NCI-H526 treated with DMSO at 0.1 percent for 48 hours (cell line): Measurements from ENCODE around the gene MARS2.
"Not testable (repeated sequence)": the region's sequence is repeated elsewhere in the genome, so short reads cannot be mapped to it uniquely, and the experiment has no call there.

Experiments
- DNase-seq: peaks from one replicate; lab custom pipeline; 2025; lab: John Stamatoyannopoulos, UW

MARS2 gene

DNA sequence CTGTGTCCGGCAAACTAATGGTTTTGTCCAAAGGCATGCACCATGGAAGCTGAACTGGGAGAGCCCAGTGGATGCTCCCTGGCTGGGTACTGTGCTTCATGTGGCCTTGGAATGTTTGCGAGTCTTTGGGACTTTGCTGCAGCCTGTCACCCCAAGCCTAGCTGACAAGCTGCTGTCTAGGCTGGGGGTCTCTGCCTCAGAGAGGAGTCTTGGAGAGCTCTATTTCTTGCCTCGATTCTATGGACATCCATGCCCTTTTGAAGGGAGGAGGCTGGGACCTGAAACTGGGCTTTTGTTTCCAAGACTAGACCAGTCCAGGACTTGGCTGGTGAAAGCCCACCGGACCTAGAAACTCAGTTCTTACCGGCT is 1.7 kb downstream of the MARS2 start:
- DNase-seq = no peak

DNA sequence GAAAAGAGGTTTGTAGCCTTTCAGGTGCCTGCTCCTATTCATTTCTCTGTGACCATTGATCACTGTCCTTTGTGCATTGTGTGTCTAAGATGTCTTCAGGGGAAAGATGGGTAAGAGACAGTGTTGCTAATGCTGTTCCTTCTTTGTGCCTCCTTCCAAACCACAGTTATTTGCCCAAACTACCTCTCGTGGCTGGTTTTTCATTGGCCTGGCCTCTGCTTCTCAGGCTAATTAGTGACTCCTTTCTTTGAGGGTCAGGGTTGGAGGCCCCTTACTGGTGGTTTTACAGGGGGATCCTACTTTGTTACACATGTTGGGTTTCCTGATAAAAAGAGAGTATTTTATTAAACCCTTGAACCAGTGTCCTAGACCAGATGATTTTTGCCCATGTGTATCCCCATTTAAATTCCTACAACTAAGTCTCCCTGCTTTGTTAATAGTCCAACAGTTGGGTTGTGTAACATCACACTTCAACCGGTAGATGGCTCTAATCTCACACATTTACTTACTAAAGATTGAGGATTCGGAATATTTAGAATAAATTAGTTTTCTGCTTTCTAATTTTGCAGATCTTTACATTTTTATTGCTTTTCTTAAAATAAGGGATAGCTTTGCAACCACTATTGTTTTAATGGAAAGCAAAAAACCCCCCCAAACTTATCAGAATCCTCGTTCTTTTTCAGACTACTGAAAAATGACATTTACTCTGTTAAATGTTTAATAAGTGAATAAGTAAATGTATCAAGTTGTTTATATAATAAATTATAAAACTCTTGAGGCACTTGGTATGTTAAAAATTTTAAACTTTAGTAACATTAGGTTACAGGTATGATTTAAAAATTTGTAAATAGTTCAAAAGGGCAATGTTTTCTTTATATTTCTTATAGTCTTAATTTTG is 2.4 kb downstream of the MARS2 start:
- DNase-seq = peak; percentile 31

DNA sequence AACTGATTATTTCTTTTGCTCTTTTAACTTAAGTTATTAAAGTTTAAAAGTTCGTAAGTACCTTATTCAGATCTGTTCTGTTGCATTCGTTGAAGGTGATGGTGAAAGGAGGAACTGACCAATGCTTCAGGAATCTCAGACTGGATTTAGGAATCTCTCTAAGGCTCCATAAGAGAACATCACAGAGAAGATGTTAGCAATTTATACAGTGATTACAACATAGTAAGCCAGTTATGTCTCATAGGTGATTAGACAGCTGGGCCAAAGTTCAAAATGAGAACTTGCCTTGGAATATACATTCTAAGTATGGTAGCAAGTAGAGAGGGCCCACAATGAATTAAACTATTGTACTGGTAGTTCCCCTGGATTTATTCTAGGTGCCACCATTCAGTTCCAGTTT is 3.2 kb downstream of the MARS2 start:
- DNase-seq = no peak

DNA sequence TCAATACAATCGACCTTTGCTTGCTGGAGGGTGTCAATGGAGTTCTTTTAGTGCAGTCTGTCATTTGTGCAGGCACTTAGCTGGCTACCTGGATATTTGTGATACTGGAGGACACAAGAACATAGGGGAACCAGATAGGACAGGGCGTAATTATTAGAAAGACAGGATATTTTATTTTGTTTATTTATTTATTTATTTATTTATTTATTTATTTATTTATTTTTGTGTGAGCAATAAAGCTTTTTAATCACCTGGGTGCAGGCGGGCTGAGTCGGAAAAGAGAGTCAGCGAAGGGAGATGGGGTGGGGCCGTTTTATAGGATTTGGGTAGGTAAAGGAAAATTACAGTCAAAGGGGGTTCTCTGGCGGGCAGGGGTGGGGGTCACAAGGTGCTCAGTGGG is 4.0 kb downstream of the MARS2 start:
- not testable (repeated sequence) for DNase-seq

DNA sequence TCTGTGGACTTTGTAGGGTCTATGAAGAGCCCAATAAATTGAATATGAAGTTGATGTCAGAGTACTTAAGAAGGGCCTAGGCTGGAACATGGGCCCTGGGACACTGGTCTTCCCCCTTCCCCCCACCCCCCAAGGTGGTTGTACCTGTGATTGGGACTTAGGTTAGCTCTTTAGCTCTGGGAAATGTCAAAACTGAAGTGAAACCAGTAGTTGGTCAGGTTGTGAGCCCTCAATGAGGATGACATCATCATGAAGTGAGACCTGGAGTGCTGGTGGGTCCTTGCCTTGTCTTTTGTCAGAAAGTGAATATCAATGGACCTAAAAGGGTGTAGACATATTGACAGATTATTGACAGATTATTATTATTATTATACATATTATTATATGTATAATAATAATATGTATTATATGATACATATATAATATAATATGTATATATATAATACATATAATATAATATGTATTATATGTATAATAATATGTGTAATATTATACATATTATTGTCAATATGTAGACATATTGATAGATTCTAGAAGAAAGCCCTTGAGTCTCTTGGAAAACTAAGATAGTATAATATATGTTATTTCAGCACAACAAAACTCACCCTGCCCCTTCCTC is 5.4 kb downstream of the MARS2 start:
- no peak for DNase-seq

DNA sequence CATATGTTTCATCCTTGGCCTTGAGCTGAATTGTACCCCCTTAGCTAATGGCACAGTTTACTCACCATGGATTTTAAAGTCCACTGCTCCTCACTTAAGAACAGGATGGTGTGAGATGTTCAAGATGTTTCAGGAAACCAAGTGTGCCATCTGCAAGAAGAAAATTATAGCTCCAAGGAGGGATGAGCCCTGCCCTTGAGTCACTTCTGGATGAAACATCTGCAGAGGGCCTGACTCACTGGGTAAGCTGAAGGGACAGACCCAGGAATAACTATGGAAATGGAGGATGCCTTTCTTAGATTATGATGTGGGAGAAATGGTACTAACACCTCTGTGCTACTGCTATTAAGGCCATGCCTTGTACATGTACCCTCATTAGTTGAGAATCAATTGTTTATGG is 6.4 kb downstream of the MARS2 start:
- DNase-seq = no peak

DNA sequence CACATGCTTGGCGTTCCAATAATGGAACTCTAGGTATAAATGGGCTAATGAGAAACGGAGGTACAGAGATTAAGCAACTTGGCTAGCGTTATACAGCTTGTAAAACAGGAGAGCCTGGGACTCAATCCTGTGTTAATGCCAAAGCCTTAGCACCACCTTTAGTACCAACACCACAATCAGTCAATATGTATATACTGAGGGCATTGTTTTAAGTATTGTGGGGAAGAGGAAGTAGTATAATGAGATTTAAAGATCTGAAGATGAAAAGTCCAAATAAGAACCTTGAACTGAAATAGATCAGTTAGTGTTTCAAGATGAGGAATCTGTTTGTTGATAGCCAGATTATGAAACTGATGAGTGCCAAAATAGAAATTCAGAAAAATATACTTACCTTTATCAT is 8.1 kb downstream of the MARS2 start:
- DNase-seq = no peak

DNA sequence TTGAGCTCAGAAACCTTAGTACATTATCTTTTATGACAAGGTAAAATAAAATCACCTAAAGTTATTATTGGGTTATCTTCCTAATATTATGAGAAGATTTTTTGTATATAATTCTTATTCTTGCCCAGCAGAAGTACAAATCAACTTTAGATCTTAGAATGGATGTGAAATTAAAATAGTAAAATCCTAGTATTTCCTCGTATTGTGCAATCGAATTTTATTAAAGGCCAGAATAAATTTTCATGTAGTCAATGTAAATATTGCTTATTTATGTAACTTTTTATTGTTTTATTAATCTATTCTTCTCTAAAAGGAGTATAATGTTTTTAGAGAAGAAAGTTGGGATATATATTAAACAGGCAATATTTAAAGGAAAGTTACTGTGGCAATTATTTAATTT is 12.7 kb downstream of the MARS2 start:
- DNase-seq = no peak

DNA sequence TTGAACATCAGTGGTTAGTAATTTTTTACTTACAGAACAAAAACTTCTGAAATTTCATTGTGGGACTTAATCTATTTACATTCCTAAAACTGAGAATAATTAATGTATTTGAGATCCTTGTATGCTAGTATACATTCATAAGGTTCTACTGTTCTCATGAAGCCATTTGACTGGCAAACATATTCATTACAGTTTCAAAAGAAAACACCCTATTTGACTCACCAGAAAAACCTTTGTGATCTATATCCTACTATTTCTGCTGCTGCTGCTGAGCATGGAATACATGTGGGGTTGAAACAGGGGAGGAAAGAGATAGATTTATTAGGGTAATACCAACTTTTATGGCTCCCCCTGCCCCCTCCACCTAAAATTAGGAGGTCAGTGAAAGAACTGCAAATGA is 21.8 kb downstream of the MARS2 start:
- DNase-seq = no peak

DNA sequence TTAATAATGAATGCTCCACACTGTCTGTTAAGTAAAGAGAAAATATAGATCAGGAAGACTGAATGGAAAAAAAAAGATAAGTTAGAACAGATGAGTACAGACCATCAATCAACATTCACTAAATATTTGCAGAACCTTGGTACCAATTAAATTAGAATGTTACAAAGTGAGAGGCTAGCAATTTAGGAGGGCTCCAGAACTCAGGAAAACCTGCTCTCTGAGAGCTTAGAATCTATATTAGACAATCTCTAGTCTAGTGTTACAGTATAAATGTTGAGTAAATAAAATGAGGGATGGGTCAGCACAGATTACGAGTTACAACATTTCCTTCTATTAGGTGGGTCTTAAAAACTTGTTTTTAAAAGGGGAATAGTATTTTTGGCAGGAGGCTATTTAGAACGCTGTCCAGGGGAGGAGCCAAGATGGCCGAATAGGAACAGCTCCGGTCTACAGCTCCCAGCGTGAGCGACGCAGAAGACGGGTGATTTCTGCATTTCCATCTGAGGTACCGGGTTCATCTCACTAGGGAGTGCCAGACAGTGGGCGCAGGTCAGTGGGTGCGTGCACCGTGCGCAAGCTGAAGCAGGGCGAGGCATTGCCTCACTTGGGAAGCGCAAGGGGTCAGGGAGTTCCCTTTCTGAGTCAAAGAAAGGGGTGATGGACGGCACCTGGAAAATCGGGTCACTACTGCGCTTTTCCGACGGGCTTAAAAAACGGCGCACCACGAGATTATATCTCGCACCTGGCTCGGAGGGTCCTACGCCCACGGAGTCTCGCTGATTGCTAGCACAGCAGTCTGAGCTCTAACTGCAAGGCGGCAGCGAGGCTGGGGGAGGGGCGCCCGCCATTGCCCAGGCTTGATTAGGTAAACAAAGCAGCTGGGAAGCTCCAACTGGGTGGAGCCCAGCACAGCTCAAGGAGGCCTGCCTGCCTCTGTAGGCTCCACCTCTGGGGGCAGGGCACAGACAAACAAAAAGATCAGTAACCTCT is 23.7 kb downstream of the MARS2 start:
- not testable (repeated sequence) for DNase-seq

DNA sequence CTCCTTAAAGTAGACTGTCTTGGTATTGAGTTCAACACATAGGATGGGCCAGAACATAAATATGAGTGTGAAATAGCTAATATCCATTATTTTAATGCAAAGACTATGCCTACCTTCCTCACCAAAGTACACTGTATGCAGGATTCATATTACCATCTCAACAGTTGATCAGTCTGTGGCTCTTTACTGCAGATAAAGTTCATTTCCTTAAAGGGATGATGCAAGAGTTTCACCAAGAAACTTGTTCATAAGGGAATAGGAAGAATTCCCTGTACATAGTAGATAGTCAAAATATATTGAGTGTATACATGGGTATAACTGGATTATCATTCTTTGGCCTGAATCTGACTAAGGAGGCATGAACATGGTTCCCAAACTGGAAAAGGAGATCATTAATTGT is 35.0 kb downstream of the MARS2 start:
- DNase-seq = no peak
